DOHH2 (cell line): ENCODE measurements around the gene ALAS2.

Source experiments
- H3F3A ChIP-seq: fragments of 200-600 bp; sonication (generic), shearing (Covaris generic); 2 replicates; pipeline ENCODE4 v1.6.0; 2016; ENCODE audit warnings: antibody characterized with exemption, mild to moderate bottlenecking; ENCODE audit not compliant: control insufficient read depth, insufficient read depth
- H3K27ac ChIP-seq: fragments of 200-600 bp; sonication (generic); 2 replicates; pipeline ENCODE4 v1.5.1; 2014; ENCODE audit warnings: low read depth, mild to moderate bottlenecking, low read length, moderate library complexity
- H3K27me3 ChIP-seq: fragments of 200-600 bp; sonication (generic); 2 replicates; pipeline ENCODE4 v1.6.1; 2014; ENCODE audit warnings: mild to moderate bottlenecking, low read length, mixed read lengths; ENCODE audit not compliant: control insufficient read depth
- H3K36me3 ChIP-seq: fragments of 200-600 bp; sonication (generic); 2 replicates; pipeline ENCODE4 v1.6.1; 2014; ENCODE audit warnings: mild to moderate bottlenecking, low read length, moderate library complexity, mixed read lengths; ENCODE audit not compliant: control insufficient read depth
- H3K4me1 ChIP-seq: fragments of 200-600 bp; sonication (generic); 2 replicates; pipeline ENCODE4 v1.6.1; 2014; ENCODE audit warnings: mild to moderate bottlenecking, low read length, mixed read lengths; ENCODE audit not compliant: control insufficient read depth
- H3K4me2 ChIP-seq: fragments of 200-600 bp; sonication (generic); 2 replicates; pipeline ENCODE4 v1.6.0; 2014; ENCODE audit warnings: mild to moderate bottlenecking, low read length, moderate library complexity
- H3K4me3 ChIP-seq: fragments of 200-600 bp; sonication (generic); 2 replicates; pipeline ENCODE4 v1.5.1; 2014; ENCODE audit warnings: mild to moderate bottlenecking, low read length, mixed read lengths
- H3K79me2 ChIP-seq: fragments of 200-600 bp; sonication (generic); 2 replicates; pipeline ENCODE4 v1.6.1; 2014; ENCODE audit warnings: mild to moderate bottlenecking, low read length, mixed read lengths; ENCODE audit not compliant: control insufficient read depth
- H3K9me2 ChIP-seq: fragments of 200-600 bp; sonication (generic); replicated peaks from 2 replicates; pipeline ENCODE4 v1.6.1; 2014; ENCODE audit warnings: mild to moderate bottlenecking, low read length, mixed read lengths; ENCODE audit not compliant: control insufficient read depth
- H3K9me3 ChIP-seq: fragments of 200-600 bp; sonication (generic); 2 replicates; pipeline ENCODE4 v1.6.1; 2014; ENCODE audit warnings: antibody characterized with exemption, low read length, mixed read lengths; ENCODE audit not compliant: control insufficient read depth, insufficient read depth
- H4K20me1 ChIP-seq: fragments of 200-600 bp; sonication (generic); 2 replicates; pipeline ENCODE4 v1.6.0; 2014; ENCODE audit warnings: low read depth, mild to moderate bottlenecking, antibody characterized with exemption, low read length, moderate library complexity; ENCODE audit not compliant: control insufficient read depth, insufficient read depth
- CTCF ChIP-seq: fragments of 200-600 bp; sonication (generic); IDR thresholded peaks from one replicate; pipeline ENCODE4 v1.5.1; 2014; ENCODE audit warnings: antibody characterized with exemption, mild to moderate bottlenecking, low read depth, low read length; ENCODE audit not compliant: poor library complexity, severe bottlenecking
- EZH2phosphoT487 ChIP-seq: fragments of 200-600 bp; sonication (generic); IDR thresholded peaks from 2 replicates; pipeline ENCODE4 v1.6.1; 2017; ENCODE audit warnings: borderline replicate concordance, mild to moderate bottlenecking, antibody characterized with exemption, low read length, moderate library complexity, mixed read lengths

Gene ALAS2

GRCh38 chrX:54999717-55000598 is 30.8 kb downstream of the ALAS2 start, which contains the start of gene APEX2:
Gene APEX2, plus strand, starts transcription at chrX:55000363. Its CDS starts 60 bp downstream, at chrX:55000423.
- peaks cover 14% of the 10 kb centered on the region for H3K4me1 ChIP-seq
- H3K27me3 ChIP-seq = no peaks in the 10 kb centered on the region
- H4K20me1 ChIP-seq = no peaks in the 10 kb centered on the region
- no peaks in the 10 kb centered on the region for H3K9me2 ChIP-seq
- no peak for TF ChIP-seq EZH2phosphoT487
- TF ChIP-seq CTCF = no peak
- H3F3A ChIP-seq = no peaks in the 10 kb centered on the region
- H3K9me3 ChIP-seq = no peaks in the 10 kb centered on the region
- peak within 1 kb of the TSS; percentile 86 for H3K4me3 ChIP-seq
- H3K27ac ChIP-seq = peak within 1 kb of the TSS; percentile 83
- H3K36me3 ChIP-seq = peaks cover 37% of the 10 kb centered on the region
- H3K79me2 ChIP-seq = peaks cover 24% of the 10 kb centered on the region
- peak within 1 kb of the TSS; percentile 80 for H3K4me2 ChIP-seq

GRCh38 chrX:54995621-54996020 is 35.2 kb downstream of the ALAS2 start:
- peaks cover 5% of the 10 kb centered on the region for H3K79me2 ChIP-seq
- H3K9me2 ChIP-seq = no peaks in the 10 kb centered on the region
- H4K20me1 ChIP-seq = no peaks in the 10 kb centered on the region
- H3K4me3 ChIP-seq = no peak overlapping the region
- H3K4me1 ChIP-seq = peaks cover 6% of the 10 kb centered on the region
- H3K9me3 ChIP-seq = no peaks in the 10 kb centered on the region
- no peaks in the 10 kb centered on the region for H3K27me3 ChIP-seq
- H3F3A ChIP-seq = no peaks in the 10 kb centered on the region
- TF ChIP-seq EZH2phosphoT487 (no peak), CTCF (no peak)
- H3K27ac ChIP-seq = no peak overlapping the region
- H3K4me2 ChIP-seq = no peak overlapping the region
- no peaks in the 10 kb centered on the region for H3K36me3 ChIP-seq

- H3K4me1 ChIP-seq = peaks cover 6% of the 10 kb centered on the region
- TF ChIP-seq CTCF (no peak), EZH2phosphoT487 (no peak)
- H4K20me1 ChIP-seq = no peaks in the 10 kb centered on the region
- no peak overlapping the region for H3K27ac ChIP-seq
- H3K4me2 ChIP-seq = no peak overlapping the region
- no peaks in the 10 kb centered on the region for H3K27me3 ChIP-seq
- no peaks in the 10 kb centered on the region for H3K79me2 ChIP-seq
- H3K9me3 ChIP-seq = no peaks in the 10 kb centered on the region
- H3F3A ChIP-seq = no peaks in the 10 kb centered on the region
- H3K4me3 ChIP-seq = no peak overlapping the region
- H3K9me2 ChIP-seq = no peaks in the 10 kb centered on the region
- H3K36me3 ChIP-seq = no peaks in the 10 kb centered on the region
Observed at GRCh38 chrX:54994668-54995351, 36.0 kb downstream of the ALAS2 start.
